Measurements from ENCODE around the gene ABCC1.

GRCh38 chr16:15950869-15951268, 1.5 kb downstream of the ABCC1 start:
- TF ChIP-seq POLR2A (IDR thresholded peaks at IDR 0.05) (no peak), CTCF (IDR thresholded peaks at IDR 0.05) (no peak)
